Hepatocyte (in vitro differentiated cells): ENCODE data around the gene EPO. TPM values are rescaled to one million over a fixed set of nuclear protein-coding genes. Genes with fewer than 3 reads are reported as not detected.

ENCODE experiments used
- DNase-seq: peaks from one replicate; pipeline ENCODE4 v3.0.0-alpha.2; 2016; ENCODE audit warnings: low spot score
- H2AFZ ChIP-seq: fragments of 200-600 bp; sonication (generic); 2 replicates; pipeline ENCODE4 v1.6.0; 2016; ENCODE audit warnings: antibody characterized with exemption, mild to moderate bottlenecking
- H3K27ac ChIP-seq: fragments of 200-600 bp; sonication (generic); 2 replicates; pipeline ENCODE4 v1.5.1; 2016; ENCODE audit warnings: mild to moderate bottlenecking
- H3K27me3 ChIP-seq: fragments of 200-600 bp; sonication (generic); 2 replicates; pipeline ENCODE4 v1.6.1; 2016
- H3K36me3 ChIP-seq: fragments of 200-600 bp; sonication (generic); replicated peaks from 2 replicates; pipeline ENCODE4 v1.5.1; 2016; ENCODE audit warnings: low read depth; ENCODE audit not compliant: insufficient read depth
- H3K4me1 ChIP-seq: fragments of 200-600 bp; sonication (generic); 2 replicates; pipeline ENCODE4 v1.5.1; 2016; ENCODE audit warnings: mild to moderate bottlenecking, moderate library complexity; ENCODE audit not compliant: insufficient read depth
- H3K4me2 ChIP-seq: fragments of 200-600 bp; sonication (generic); 2 replicates; pipeline ENCODE4 v1.6.0; 2016
- H3K4me3 ChIP-seq: fragments of 200-600 bp; sonication (generic); 2 replicates; pipeline ENCODE4 v1.5.1; 2016; ENCODE audit warnings: mild to moderate bottlenecking
- H3K79me2 ChIP-seq: fragments of 200-600 bp; sonication (generic); 2 replicates; pipeline ENCODE4 v1.6.0; 2017; ENCODE audit warnings: mild to moderate bottlenecking
- H3K9me2 ChIP-seq: fragments of 200-600 bp; sonication (generic); replicated peaks from 2 replicates; pipeline ENCODE4 v1.6.0; 2017; ENCODE audit warnings: mild to moderate bottlenecking; ENCODE audit not compliant: insufficient read depth
- H3K9me3 ChIP-seq: fragments of 200-600 bp; sonication (generic); 2 replicates; pipeline ENCODE4 v1.5.1; 2016; ENCODE audit warnings: low read depth, mild to moderate bottlenecking
- H4K20me1 ChIP-seq: fragments of 200-600 bp; sonication (generic); 2 replicates; pipeline ENCODE4 v1.6.0; 2016; ENCODE audit warnings: mild to moderate bottlenecking; ENCODE audit not compliant: insufficient read depth, poor library complexity, severe bottlenecking
- EZH2 ChIP-seq: fragments of 200-600 bp; sonication (generic); IDR thresholded peaks from 2 replicates; pipeline ENCODE4 v1.6.1; 2016; ENCODE audit warnings: antibody characterized with exemption, mild to moderate bottlenecking, borderline replicate concordance
- EZH2phosphoT487 ChIP-seq: fragments of 200-600 bp; sonication (generic); IDR thresholded peaks from one replicate; pipeline ENCODE4 v1.6.1; 2018; ENCODE audit warnings: antibody characterized with exemption, mild to moderate bottlenecking, low read depth, moderate library complexity; ENCODE audit not compliant: unreplicated experiment, severe bottlenecking
- WGBS: methylation state at CpG from one replicate; pipeline ENCODE4 v1.1.6; 2016; ENCODE audit warnings: low lambda C conversion rate; ENCODE audit errors: missing lambda C conversion rate; 5-methylcytosine and 5-hydroxymethylcytosine counted together
- polyA plus RNA-seq: library from polyadenylated mRNA; unstranded; fragments of >200 nt; fragmentation: Nextera tagmentation; extraction: Ambion mirVana; gene quantifications from 2 replicates; pipeline ENCODE4 v1.2.1, GENCODE V29; 2016
- total RNA-seq: library from RNA; depleted of rRNA; stranded (reverse); fragments of >200 nt; gene quantifications from 2 replicates; pipeline ENCODE4 v1.2.3, GENCODE V29; 2014
- TF ChIP-seq, protein P1 (sequence below): fragments of 200-600 bp; sonication (generic); IDR thresholded peaks from 2 replicates; pipeline ENCODE4 v1.5.1; 2016; ENCODE audit warnings: antibody characterized with exemption, mild to moderate bottlenecking; ENCODE audit not compliant: poor library complexity

EPO gene
- total and polyA plus RNA-seq, 2 experiments from 2014 or later: 1.3 TPM; not detected in 1

DNA sequence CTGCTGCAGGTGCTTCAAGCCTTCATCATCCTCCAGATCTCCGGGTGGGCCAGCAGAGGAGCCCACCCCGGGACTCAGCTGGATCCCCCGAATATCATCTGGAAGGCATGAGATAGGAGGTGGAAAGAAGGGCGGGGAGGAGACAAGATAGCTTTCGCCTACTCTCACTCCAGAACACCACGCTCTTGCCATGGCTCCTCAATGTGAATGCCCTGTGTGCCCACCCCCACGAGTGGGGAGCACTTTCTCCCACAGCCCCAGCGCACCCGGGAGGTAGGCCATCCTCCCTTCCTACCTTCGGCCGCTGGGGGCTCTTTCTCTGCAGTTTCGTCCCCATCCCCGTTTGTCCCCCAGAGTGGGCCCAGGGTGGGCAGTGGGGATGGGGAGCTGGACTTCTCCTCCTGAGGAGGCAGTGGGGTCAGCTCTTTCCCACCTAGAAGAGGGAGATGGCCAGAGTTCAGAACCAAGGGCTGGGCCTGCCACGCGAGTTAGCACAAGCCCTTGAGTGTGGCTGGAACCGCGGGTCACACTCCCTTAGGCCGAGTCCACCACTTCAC, 35.1 kb upstream of the EPO start:
- TF ChIP-seq EZH2phosphoT487: no peak
- TF ChIP-seq, protein P1, sequence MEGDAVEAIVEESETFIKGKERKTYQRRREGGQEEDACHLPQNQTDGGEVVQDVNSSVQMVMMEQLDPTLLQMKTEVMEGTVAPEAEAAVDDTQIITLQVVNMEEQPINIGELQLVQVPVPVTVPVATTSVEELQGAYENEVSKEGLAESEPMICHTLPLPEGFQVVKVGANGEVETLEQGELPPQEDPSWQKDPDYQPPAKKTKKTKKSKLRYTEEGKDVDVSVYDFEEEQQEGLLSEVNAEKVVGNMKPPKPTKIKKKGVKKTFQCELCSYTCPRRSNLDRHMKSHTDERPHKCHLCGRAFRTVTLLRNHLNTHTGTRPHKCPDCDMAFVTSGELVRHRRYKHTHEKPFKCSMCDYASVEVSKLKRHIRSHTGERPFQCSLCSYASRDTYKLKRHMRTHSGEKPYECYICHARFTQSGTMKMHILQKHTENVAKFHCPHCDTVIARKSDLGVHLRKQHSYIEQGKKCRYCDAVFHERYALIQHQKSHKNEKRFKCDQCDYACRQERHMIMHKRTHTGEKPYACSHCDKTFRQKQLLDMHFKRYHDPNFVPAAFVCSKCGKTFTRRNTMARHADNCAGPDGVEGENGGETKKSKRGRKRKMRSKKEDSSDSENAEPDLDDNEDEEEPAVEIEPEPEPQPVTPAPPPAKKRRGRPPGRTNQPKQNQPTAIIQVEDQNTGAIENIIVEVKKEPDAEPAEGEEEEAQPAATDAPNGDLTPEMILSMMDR: no peak
- no peak for TF ChIP-seq EZH2
- Histone ChIP-seq H3K36me3 (no peaks in the 10 kb centered on the region), H3K27me3 (no peaks in the 10 kb centered on the region), H3K79me2 (peaks cover 31% of the 10 kb centered on the region), H3K9me3 (no peaks in the 10 kb centered on the region), H3K4me2 (no peak overlapping the region), H3K27ac (no peak overlapping the region), H3K4me3 (no peak overlapping the region), H3K9me2 (no peaks in the 10 kb centered on the region), H4K20me1 (peaks cover 37% of the 10 kb centered on the region), H3K4me1 (no peaks in the 10 kb centered on the region), H2AFZ (no peak overlapping the region)
- no peak for DNase-seq
- WGBS: 97% methylated on average over 16 of the region's 18 CpGs

DNA sequence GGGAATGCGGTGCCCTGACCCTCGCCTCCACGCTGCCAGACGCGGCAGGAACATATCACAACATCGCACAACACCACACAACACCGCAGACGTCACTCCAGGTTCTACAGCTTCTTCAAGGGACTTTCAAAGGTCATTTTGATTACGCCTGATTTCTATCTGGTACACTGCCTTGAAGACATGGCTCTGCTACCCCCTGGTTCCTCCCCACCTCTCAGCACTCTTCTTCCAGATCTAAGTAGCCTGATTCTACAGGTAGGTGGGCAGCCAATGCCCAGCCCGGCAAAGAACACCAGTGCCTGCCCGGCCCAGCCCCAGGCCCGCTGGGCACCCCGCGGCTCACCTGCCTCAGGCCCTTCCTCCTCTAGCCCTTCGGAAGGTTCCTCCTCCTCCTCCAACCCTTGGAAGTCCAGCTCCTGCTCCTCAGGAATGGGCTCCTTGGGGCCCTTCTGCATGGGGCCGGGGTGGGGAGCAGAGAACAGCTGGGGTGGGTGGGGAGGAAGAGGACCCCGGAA, 34.6 kb upstream of the EPO start:
- Histone ChIP-seq H3K9me2 (no peaks in the 10 kb centered on the region), H3K4me2 (no peak overlapping the region), H3K79me2 (peaks cover 36% of the 10 kb centered on the region), H3K27ac (no peak overlapping the region), H2AFZ (no peak overlapping the region), H3K36me3 (no peaks in the 10 kb centered on the region), H3K4me1 (no peaks in the 10 kb centered on the region), H4K20me1 (peaks cover 37% of the 10 kb centered on the region), H3K9me3 (no peaks in the 10 kb centered on the region), H3K27me3 (no peaks in the 10 kb centered on the region), H3K4me3 (no peak overlapping the region)
- TF ChIP-seq, protein P1: no peak
- TF ChIP-seq EZH2phosphoT487 (no peak), EZH2 (no peak)
- 90% methylated on average over 16 of the region's 17 CpGs for WGBS
- DNase-seq: no peak

DNA sequence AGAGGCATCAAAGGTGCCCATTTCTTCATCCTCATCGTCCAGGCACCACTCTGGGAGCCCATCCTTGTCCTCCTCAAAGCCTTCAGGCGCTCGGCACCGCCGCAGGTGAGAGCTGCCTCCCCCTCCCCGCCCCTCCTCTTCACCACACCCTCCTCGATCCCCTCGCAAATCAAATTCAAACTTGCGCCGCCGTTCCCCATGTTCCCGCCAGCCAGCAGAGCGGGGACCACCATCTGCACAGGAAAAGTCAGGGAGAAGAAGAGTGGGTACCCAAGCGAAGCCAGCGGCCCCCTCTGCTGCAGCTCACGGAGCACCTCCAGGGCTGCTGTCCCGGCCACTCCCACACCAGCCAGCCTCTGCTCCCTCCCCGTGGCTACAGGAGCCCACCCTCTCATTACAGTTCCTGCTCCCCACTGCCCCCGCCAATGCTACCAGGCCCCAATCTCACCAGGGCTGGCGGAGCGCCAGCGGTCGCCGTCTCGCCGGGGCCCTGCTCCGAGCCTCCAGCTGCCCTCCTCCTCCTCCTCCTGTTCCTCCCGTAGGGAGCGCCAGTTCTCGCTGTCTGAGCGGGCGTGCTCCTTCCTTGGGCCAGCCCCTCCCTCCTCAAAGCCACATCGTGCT, 34.0 kb upstream of the EPO start:
- 91% methylated on average over 26 of the region's 33 CpGs for WGBS
- no peaks in the 10 kb centered on the region for H3K36me3 ChIP-seq
- peak; percentile 4 for DNase-seq

More for the DNA sequence above, 34.0 kb upstream of the EPO start:
- TF ChIP-seq EZH2phosphoT487 (no peak), EZH2 (no peak)
- TF ChIP-seq, protein P1: no peak
- no peak overlapping the region for H3K4me2 ChIP-seq
- no peaks in the 10 kb centered on the region for H3K9me2 ChIP-seq
- H3K4me1 ChIP-seq: peaks cover 2% of the 10 kb centered on the region
- H3K79me2 ChIP-seq: peaks cover 43% of the 10 kb centered on the region
- H3K27ac ChIP-seq: no peak overlapping the region
- no peaks in the 10 kb centered on the region for H3K9me3 ChIP-seq
- H3K4me3 ChIP-seq: no peak overlapping the region
- H2AFZ ChIP-seq: no peak overlapping the region
- H4K20me1 ChIP-seq: peaks cover 43% of the 10 kb centered on the region
- no peaks in the 10 kb centered on the region for H3K27me3 ChIP-seq
